Fibroblast of lung (primary cell): ENCODE results near the gene RSAD1. TPM values are rescaled to one million over a fixed set of nuclear protein-coding genes. Genes with fewer than 3 reads are reported as not detected.

Experiments used
- DNase-seq, 2 donors: peaks; one replicate each; pipeline versions ENCODE4 v3.0.0 to v3.0.0-alpha.2; 2010; ENCODE audit warnings: low read depth in 2 of 2
- H2AFZ ChIP-seq: 2 replicates; pipeline ENCODE4 v1.5.1; 2012; ENCODE audit warnings: low read length, control low read depth, inconsistent platforms
- H3K27ac ChIP-seq: 2 replicates; pipeline ENCODE4 v1.5.1; 2011; ENCODE audit warnings: low read length, control low read depth; ENCODE audit not compliant: insufficient read depth
- H3K27me3 ChIP-seq: 2 replicates; pipeline ENCODE4 v1.5.1; 2011; ENCODE audit warnings: mild to moderate bottlenecking, low read length; ENCODE audit not compliant: control insufficient read depth, insufficient read depth
- H3K36me3 ChIP-seq: 2 replicates; pipeline ENCODE4 v1.5.1; 2011; ENCODE audit warnings: low read length; ENCODE audit not compliant: control insufficient read depth, insufficient read depth
- H3K4me1 ChIP-seq: 2 replicates; pipeline ENCODE4 v1.5.1; 2011; ENCODE audit warnings: low read length; ENCODE audit not compliant: control insufficient read depth, insufficient read depth; ENCODE audit errors: extremely low read depth
- H3K4me2 ChIP-seq: 2 replicates; pipeline ENCODE4 v1.5.1; 2011; ENCODE audit warnings: low read length, control low read depth; ENCODE audit not compliant: insufficient read depth; ENCODE audit errors: extremely low read depth
- H3K4me3 ChIP-seq, 4 experiments: fragments of 200-600 bp in 1 of 4; sonication (generic) in 1 of 4; replicated peaks in 1 of 4; 2 replicates each; pipeline ENCODE4 v1.5.1; 2011 to 2016; ENCODE audit warnings: low read length in 4 of 4, low read depth in 3 of 4, mild to moderate bottlenecking in 3 of 4, control low read depth in 2 of 4, inconsistent platforms in 1 of 4, mixed read lengths in 1 of 4; ENCODE audit not compliant: insufficient read depth in 1 of 4; ENCODE audit errors: control extremely low read depth in 1 of 4
- H3K79me2 ChIP-seq: 2 replicates; pipeline ENCODE4 v1.5.1; 2012; ENCODE audit warnings: mild to moderate bottlenecking, low read length, inconsistent platforms; ENCODE audit not compliant: control insufficient read depth, insufficient read depth
- H3K9ac ChIP-seq: 2 replicates; pipeline ENCODE4 v1.5.1; 2011; ENCODE audit warnings: mild to moderate bottlenecking, low read length, control low read depth; ENCODE audit not compliant: insufficient read depth
- H3K9me3 ChIP-seq: 2 replicates; pipeline ENCODE4 v1.5.1; 2012; ENCODE audit warnings: low read depth, low read length; ENCODE audit not compliant: control insufficient read depth, insufficient read depth
- H4K20me1 ChIP-seq: 2 replicates; pipeline ENCODE4 v1.5.1; 2011; ENCODE audit warnings: low read length; ENCODE audit not compliant: control insufficient read depth, insufficient read depth; ENCODE audit errors: extremely low read depth
- CTCF ChIP-seq, 2 donors: IDR thresholded peaks in 1 of 2; conservative IDR thresholded peaks in 1 of 2; 1 replicate in 1 of 2; 2 replicates in 1 of 2; pipeline ENCODE4 v1.5.1; 2011 to 2012; ENCODE audit warnings: low read length in 2 of 2, control low read depth in 1 of 2, inconsistent platforms in 1 of 2, low read depth in 1 of 2, mild to moderate bottlenecking in 1 of 2
- EZH2 ChIP-seq: IDR thresholded peaks from 2 replicates; pipeline ENCODE4 v1.5.1; 2012; ENCODE audit warnings: low read length, control low read depth, mild to moderate bottlenecking; ENCODE audit errors: missing control alignments
- polyA plus RNA-seq, 2 donors: library from polyadenylated mRNA; depleted of rRNA in 1 of 2; stranded (reverse) in 1 of 2; unstranded in 1 of 2; fragments of >200 nt; gene quantifications; 2 replicates each; pipeline ENCODE4 v1.2.1, GENCODE V29; 2011 to 2012; ENCODE audit warnings: missing spikeins in 1 of 2
- total RNA-seq: library from RNA; depleted of rRNA; stranded (reverse); fragments of >200 nt; gene quantifications from 2 replicates; pipeline ENCODE4 v1.2.1, GENCODE V29; 2014

Gene RSAD1
- total and polyA plus RNA-seq, 2 donors (not counting 1 experiment from before 2014, with no cell fraction given), result 12.5 to 28.4 TPM

- no peaks in the 10 kb centered on the region for H4K20me1 ChIP-seq
- TF ChIP-seq EZH2, result no peak
- no peak for TF ChIP-seq CTCF (conservative IDR thresholded peaks at IDR 0.05 in 1 of 2, IDR thresholded peaks at IDR 0.05 in 1 of 2; ENCODE audit: low read depth in 1 of 2, low read length in 2 of 2)
- peak in 1 of 2 donors; percentile 12 for DNase-seq
- H3K9me3 ChIP-seq, result no peaks in the 10 kb centered on the region
- H2AFZ ChIP-seq, result no peak overlapping the region
- H3K27ac ChIP-seq, result no peak overlapping the region
- no peak overlapping the region for H3K4me2 ChIP-seq
- H3K9ac ChIP-seq, result no peak overlapping the region
- no peaks in the 10 kb centered on the region for H3K36me3 ChIP-seq
- no peaks in the 10 kb centered on the region for H3K79me2 ChIP-seq
- no peak overlapping the region for H3K4me3 ChIP-seq
- H3K27me3 ChIP-seq, result no peaks in the 10 kb centered on the region
- H3K4me1 ChIP-seq, result no peaks in the 10 kb centered on the region
Measured at GRCh38 chr17:50458701-50459676, 19.7 kb upstream of the RSAD1 start.

GRCh38 chr17:50459756-50460155 is 18.9 kb upstream of the RSAD1 start:
- Histone ChIP-seq H3K9me3 (no peaks in the 10 kb centered on the region), H4K20me1 (no peaks in the 10 kb centered on the region), H3K36me3 (no peaks in the 10 kb centered on the region), H3K4me2 (no peak overlapping the region), H3K9ac (no peak overlapping the region), H2AFZ (no peak overlapping the region), H3K4me3 (no peak overlapping the region), H3K4me1 (no peaks in the 10 kb centered on the region), H3K27ac (no peak overlapping the region), H3K79me2 (no peaks in the 10 kb centered on the region), H3K27me3 (no peaks in the 10 kb centered on the region)
- TF ChIP-seq CTCF (conservative IDR thresholded peaks at IDR 0.05 in 1 of 2, IDR thresholded peaks at IDR 0.05 in 1 of 2; ENCODE audit: low read depth in 1 of 2, low read length in 2 of 2) (no peak), EZH2 (no peak)
- no peak for DNase-seq

GRCh38 chr17:50460831-50461526 is 17.7 kb upstream of the RSAD1 start:
- no peak for DNase-seq
- H3K27ac ChIP-seq, result no peak overlapping the region
- no peaks in the 10 kb centered on the region for H3K27me3 ChIP-seq
- TF ChIP-seq EZH2, result no peak
- TF ChIP-seq CTCF (conservative IDR thresholded peaks at IDR 0.05 in 1 of 2, IDR thresholded peaks at IDR 0.05 in 1 of 2; ENCODE audit: low read depth in 1 of 2, low read length in 2 of 2), result no peak
- H3K36me3 ChIP-seq, result no peaks in the 10 kb centered on the region
- no peaks in the 10 kb centered on the region for H3K4me1 ChIP-seq
- no peak overlapping the region for H3K4me3 ChIP-seq
- no peaks in the 10 kb centered on the region for H3K9me3 ChIP-seq
- H2AFZ ChIP-seq, result no peak overlapping the region
- no peaks in the 10 kb centered on the region for H4K20me1 ChIP-seq
- no peaks in the 10 kb centered on the region for H3K79me2 ChIP-seq
- H3K4me2 ChIP-seq, result no peak overlapping the region
- no peak overlapping the region for H3K9ac ChIP-seq
